Right forelimb (tissue), 1 donor: ENCODE results near the gene PGM3.

Experiments
- DNase-seq: peaks from one replicate; pipeline ENCODE4 v3.0.0-alpha.2; 2018

The PGM3 gene

GRCh38 chr6:83183082-83183828 is 9.8 kb downstream of the PGM3 start:
- DNase-seq, result no peak

GRCh38 chr6:83182114-83182513 is 11.0 kb downstream of the PGM3 start:
- no peak for DNase-seq

- no peak for DNase-seq
Observed at GRCh38 chr6:83180426-83180950, 12.6 kb downstream of the PGM3 start.

GRCh38 chr6:83176246-83176645 is 16.8 kb downstream of the PGM3 start:
- no peak for DNase-seq

GRCh38 chr6:83169511-83169910 is 23.6 kb downstream of the PGM3 start:
- no peak for DNase-seq

GRCh38 chr6:83169106-83169505 is 24.0 kb downstream of the PGM3 start:
- DNase-seq, result no peak

GRCh38 chr6:83168556-83168955 is 24.5 kb downstream of the PGM3 start:
- DNase-seq, result no peak

- no peak for DNase-seq
Observed at GRCh38 chr6:83167726-83168278, 25.3 kb downstream of the PGM3 start.

- DNase-seq, result no peak
Observed at GRCh38 chr6:83160167-83160566, 32.9 kb downstream of the PGM3 start.

- DNase-seq, result no peak
Observed at GRCh38 chr6:83155794-83156193, 37.3 kb downstream of the PGM3 start.

- DNase-seq, result no peak
Observed at GRCh38 chr6:83153883-83154521, 39.1 kb downstream of the PGM3 start.

GRCh38 chr6:83152913-83153312 is 40.2 kb downstream of the PGM3 start:
- no peak for DNase-seq

GRCh38 chr6:83151114-83151513 is 42.0 kb downstream of the PGM3 start:
- DNase-seq, result no peak

GRCh38 chr6:83138758-83139157 is 54.3 kb downstream of the PGM3 start:
- DNase-seq, result no peak

- DNase-seq, result no peak
Observed at GRCh38 chr6:83138118-83138722, 54.8 kb downstream of the PGM3 start.

GRCh38 chr6:83132121-83132520 is 60.9 kb downstream of the PGM3 start:
- DNase-seq, result no peak

GRCh38 chr6:83127976-83128375 is 65.1 kb downstream of the PGM3 start:
- DNase-seq, result no peak

- DNase-seq, result no peak
Observed at GRCh38 chr6:83127258-83127657, 65.8 kb downstream of the PGM3 start.

- no peak for DNase-seq
Observed at GRCh38 chr6:83126807-83127206, 66.3 kb downstream of the PGM3 start.

- no peak for DNase-seq
Observed at GRCh38 chr6:83126223-83126622, 66.8 kb downstream of the PGM3 start.

GRCh38 chr6:83125425-83125824 is 67.6 kb downstream of the PGM3 start:
- no peak for DNase-seq

GRCh38 chr6:83124553-83124952 is 68.5 kb downstream of the PGM3 start:
- DNase-seq, result no peak

- DNase-seq, result no peak
Observed at GRCh38 chr6:83119742-83120300, 73.2 kb downstream of the PGM3 start.
